Adipocyte (in vitro differentiated cells): ENCODE results near the gene SLC25A39.

Experiments
- DNase-seq: peaks from one replicate; pipeline ENCODE4 v3.0.0-alpha.2; 2015; ENCODE audit warnings: low read depth
- H3K27me3 ChIP-seq: replicated peaks from 2 replicates; pipeline ENCODE4 v1.7.0; 2013; ENCODE audit warnings: mild to moderate bottlenecking, low read length, moderate library complexity; ENCODE audit not compliant: control insufficient read depth, insufficient read depth
- H3K36me3 ChIP-seq: 2 replicates; pipeline ENCODE4 v1.7.0; 2013; ENCODE audit warnings: low read length, mild to moderate bottlenecking, moderate library complexity; ENCODE audit not compliant: control insufficient read depth, insufficient read depth, severe bottlenecking
- H3K4me1 ChIP-seq: 2 replicates; pipeline ENCODE4 v1.7.0; 2013; ENCODE audit warnings: mild to moderate bottlenecking, low read length, moderate library complexity; ENCODE audit not compliant: control insufficient read depth, insufficient read depth
- H3K4me3 ChIP-seq: 2 replicates; pipeline ENCODE4 v1.7.0; 2013; ENCODE audit warnings: mild to moderate bottlenecking, low read length, moderate library complexity
- H3K9ac ChIP-seq: 2 replicates; pipeline ENCODE4 v1.7.0; 2013; ENCODE audit warnings: mild to moderate bottlenecking, low read length, moderate library complexity
- H3K9me3 ChIP-seq: 2 replicates; pipeline ENCODE4 v1.7.0; 2013; ENCODE audit warnings: mild to moderate bottlenecking, low read length, moderate library complexity; ENCODE audit not compliant: control insufficient read depth

The SLC25A39 gene

GRCh38 chr17:44361292-44362260 lies 37.0 kb upstream of the SLC25A39 start:
- Histone ChIP-seq H3K36me3 (no peaks in the 10 kb centered on the region), H3K9ac (no peak overlapping the region), H3K27me3 (no peaks in the 10 kb centered on the region), H3K4me1 (peaks cover 20% of the 10 kb centered on the region), H3K4me3 (no peak overlapping the region), H3K9me3 (no peaks in the 10 kb centered on the region)
- DNase-seq = no peak

GRCh38 chr17:44360826-44361225 lies 36.2 kb upstream of the SLC25A39 start:
- H3K36me3 ChIP-seq = no peaks in the 10 kb centered on the region
- DNase-seq = peak; percentile 86
- peaks cover 20% of the 10 kb centered on the region for H3K4me1 ChIP-seq
- H3K4me3 ChIP-seq = no peak overlapping the region
- no peak overlapping the region for H3K9ac ChIP-seq
- no peaks in the 10 kb centered on the region for H3K9me3 ChIP-seq
- H3K27me3 ChIP-seq = no peaks in the 10 kb centered on the region

- no peaks in the 10 kb centered on the region for H3K9me3 ChIP-seq
- no peak overlapping the region for H3K9ac ChIP-seq
- peaks cover 15% of the 10 kb centered on the region for H3K4me1 ChIP-seq
- no peaks in the 10 kb centered on the region for H3K36me3 ChIP-seq
- no peak for DNase-seq
- H3K27me3 ChIP-seq = no peaks in the 10 kb centered on the region
- no peak overlapping the region for H3K4me3 ChIP-seq
These were observed 35.5 kb upstream of the SLC25A39 start for GRCh38 chr17:44360144-44360533.

- Histone ChIP-seq H3K4me1 (peaks cover 11% of the 10 kb centered on the region), H3K9ac (no peak overlapping the region), H3K27me3 (no peaks in the 10 kb centered on the region), H3K9me3 (no peaks in the 10 kb centered on the region), H3K4me3 (no peak overlapping the region), H3K36me3 (no peaks in the 10 kb centered on the region)
- DNase-seq = no peak
These were observed 35.0 kb upstream of the SLC25A39 start for GRCh38 chr17:44359458-44360143.

DNA sequence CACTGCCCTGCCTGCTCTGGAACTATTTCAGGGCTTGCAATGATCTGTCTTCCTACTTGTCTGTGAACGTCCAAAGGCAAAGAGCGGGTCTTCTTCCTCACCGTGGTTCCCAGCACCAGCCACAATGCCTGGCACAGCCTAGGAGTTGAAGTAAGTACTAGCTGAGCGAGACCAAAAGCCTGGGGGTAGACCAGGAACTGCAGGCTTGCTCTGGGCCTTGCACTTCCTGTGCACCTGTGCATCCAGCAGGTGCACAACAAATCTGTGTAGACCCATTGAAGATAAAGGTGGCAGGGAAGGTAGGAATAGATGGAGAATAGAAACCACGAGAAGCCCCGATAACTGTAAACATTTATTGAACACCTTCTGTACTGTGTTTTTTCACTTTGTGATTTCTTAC lies 34.4 kb upstream of the SLC25A39 start:
- no peaks in the 10 kb centered on the region for H3K27me3 ChIP-seq

DNA sequence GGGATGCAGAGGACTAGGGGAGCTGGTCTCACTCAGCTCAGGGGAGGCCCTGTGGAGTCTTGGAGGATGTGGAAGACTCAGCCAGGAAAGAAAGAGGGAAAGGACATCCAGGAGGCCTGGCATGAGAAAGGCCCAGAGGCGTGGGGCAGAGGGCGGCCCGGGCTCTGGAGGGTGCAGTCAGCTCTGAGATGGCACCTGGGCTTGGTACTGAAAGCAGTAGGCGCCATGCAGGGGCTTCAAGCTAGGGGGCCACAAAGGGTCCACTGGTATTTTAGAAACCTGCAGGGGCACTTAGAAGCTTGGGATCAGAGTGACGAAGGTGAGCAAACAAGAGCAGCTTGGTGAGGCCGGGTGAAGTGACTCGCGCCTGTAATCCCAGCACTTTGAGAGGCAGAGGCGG lies 33.4 kb upstream of the SLC25A39 start:
- DNase-seq = no peak
- H3K9ac ChIP-seq = no peak overlapping the region
- H3K36me3 ChIP-seq = peaks cover 1% of the 10 kb centered on the region
- no peak overlapping the region for H3K4me3 ChIP-seq
- no peaks in the 10 kb centered on the region for H3K27me3 ChIP-seq
- peaks cover 11% of the 10 kb centered on the region for H3K4me1 ChIP-seq
- H3K9me3 ChIP-seq = no peaks in the 10 kb centered on the region

More for the DNA sequence above, 34.4 kb upstream of the SLC25A39 start:
- no peak overlapping the region for H3K9ac ChIP-seq
- no peak for DNase-seq
- no peaks in the 10 kb centered on the region for H3K9me3 ChIP-seq
- peaks cover 11% of the 10 kb centered on the region for H3K4me1 ChIP-seq
- no peak overlapping the region for H3K4me3 ChIP-seq
- H3K36me3 ChIP-seq = no peaks in the 10 kb centered on the region

DNA sequence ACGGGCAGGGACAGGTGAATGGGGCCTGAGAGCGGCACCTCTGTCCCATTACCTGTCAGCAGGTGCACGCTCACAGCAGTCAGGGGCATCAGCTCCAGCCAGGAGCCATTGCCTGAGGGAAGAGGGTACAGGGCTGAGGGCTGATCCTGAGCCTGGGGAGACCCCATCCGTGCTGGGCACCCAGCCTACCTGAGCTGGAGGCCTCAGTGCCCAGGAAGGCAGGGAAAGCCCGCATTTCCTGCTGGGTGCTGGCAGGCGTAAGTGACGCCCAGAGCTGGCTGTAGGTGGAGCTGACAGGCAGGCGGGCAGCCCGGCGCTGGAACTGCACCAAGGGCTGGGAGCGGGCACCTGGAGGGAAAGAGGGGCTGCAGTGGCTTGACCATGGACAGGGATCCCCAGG lies 31.6 kb upstream of the SLC25A39 start:
- Histone ChIP-seq H3K27me3 (no peaks in the 10 kb centered on the region), H3K4me1 (peaks cover 6% of the 10 kb centered on the region), H3K36me3 (peaks cover 19% of the 10 kb centered on the region), H3K9ac (no peak overlapping the region), H3K9me3 (no peaks in the 10 kb centered on the region), H3K4me3 (no peak overlapping the region)
- no peak for DNase-seq

GRCh38 chr17:44355642-44356099 lies 31.0 kb upstream of the SLC25A39 start:
- no peaks in the 10 kb centered on the region for H3K27me3 ChIP-seq
- no peak for DNase-seq
- H3K36me3 ChIP-seq = peaks cover 23% of the 10 kb centered on the region

GRCh38 chr17:44354582-44355561 lies 30.2 kb upstream of the SLC25A39 start:
- Histone ChIP-seq H3K27me3 (no peaks in the 10 kb centered on the region), H3K9me3 (no peaks in the 10 kb centered on the region), H3K36me3 (peaks cover 23% of the 10 kb centered on the region), H3K4me3 (no peak overlapping the region), H3K4me1 (no peaks in the 10 kb centered on the region), H3K9ac (no peak overlapping the region)
- no peak for DNase-seq

More at GRCh38 chr17:44355642-44356099, 31.0 kb upstream of the SLC25A39 start:
- H3K9ac ChIP-seq = no peak overlapping the region
- H3K4me1 ChIP-seq = peaks cover under 1% of the 10 kb centered on the region
- no peaks in the 10 kb centered on the region for H3K9me3 ChIP-seq
- no peak overlapping the region for H3K4me3 ChIP-seq

- no peak for DNase-seq
- H3K9me3 ChIP-seq = no peaks in the 10 kb centered on the region
- H3K4me3 ChIP-seq = peak overlapping the region; percentile 41
- peaks cover 28% of the 10 kb centered on the region for H3K36me3 ChIP-seq
- H3K27me3 ChIP-seq = no peaks in the 10 kb centered on the region
- H3K4me1 ChIP-seq = no peaks in the 10 kb centered on the region
- peak overlapping the region; percentile 25 for H3K9ac ChIP-seq
These were observed 29.2 kb upstream of the SLC25A39 start for GRCh38 chr17:44353672-44354331.
